ENCODE measurements around the gene DCAF11.

Gene DCAF11

GRCh38 chr14:24121210-24121609 is 6.6 kb downstream of the DCAF11 start:
- no peak for DNase-seq (ENCODE audit: low read depth)

GRCh38 chr14:24122416-24122815 is 7.8 kb downstream of the DCAF11 start:
- no peak for DNase-seq (ENCODE audit: low read depth)

- DNase-seq (ENCODE audit: low read depth): no peak
Measured at GRCh38 chr14:24122898-24123297, 8.3 kb downstream of the DCAF11 start.

GRCh38 chr14:24123424-24124417 is 9.1 kb downstream of the DCAF11 start:
- DNase-seq (ENCODE audit: low read depth): no peak

GRCh38 chr14:24126939-24127338 is 12.4 kb downstream of the DCAF11 start:
- no peak for DNase-seq (ENCODE audit: low read depth)

- DNase-seq (ENCODE audit: low read depth): no peak
Measured at GRCh38 chr14:24127673-24128072, 13.1 kb downstream of the DCAF11 start.

- no peak for DNase-seq (ENCODE audit: low read depth)
Measured at GRCh38 chr14:24129410-24129998, 14.9 kb downstream of the DCAF11 start.

- DNase-seq (ENCODE audit: low read depth): no peak
Measured at GRCh38 chr14:24130380-24130716, 15.8 kb downstream of the DCAF11 start, which contains the start of gene FITM1. FITM1 (plus strand) TSS chr14:24130659; CDS start chr14:24131564, 905 bp downstream.

GRCh38 chr14:24130717-24131548 is 16.4 kb downstream of the DCAF11 start:
- no peak for DNase-seq (ENCODE audit: low read depth)

GRCh38 chr14:24131549-24131966 is 17.0 kb downstream of the DCAF11 start:
- DNase-seq (ENCODE audit: low read depth): no peak

- no peak for DNase-seq (ENCODE audit: low read depth)
Measured at GRCh38 chr14:24132061-24132685, 17.6 kb downstream of the DCAF11 start.

GRCh38 chr14:24132976-24133375 is 18.4 kb downstream of the DCAF11 start:
- no peak for DNase-seq (ENCODE audit: low read depth)

GRCh38 chr14:24133735-24134134 is 19.2 kb downstream of the DCAF11 start:
- no peak for DNase-seq (ENCODE audit: low read depth)

- no peak for DNase-seq (ENCODE audit: low read depth)
Measured at GRCh38 chr14:24135584-24135833, 20.9 kb downstream of the DCAF11 start.

GRCh38 chr14:24135834-24136683 is 21.5 kb downstream of the DCAF11 start, which contains the start of gene PSME1:
PSME1 (plus strand) TSS chr14:24136194; CDS start chr14:24136263, 69 bp downstream.
- peak; percentile 91 for DNase-seq (ENCODE audit: low read depth)

- no peak for DNase-seq (ENCODE audit: low read depth)
Measured at GRCh38 chr14:24136684-24137528, 22.3 kb downstream of the DCAF11 start.

GRCh38 chr14:24137529-24138395 is 23.2 kb downstream of the DCAF11 start:
- DNase-seq (ENCODE audit: low read depth): no peak

GRCh38 chr14:24138396-24139271 is 24.1 kb downstream of the DCAF11 start:
- DNase-seq (ENCODE audit: low read depth): no peak

Measured in stimulated activated CD8-positive, alpha-beta memory T cell treated with anti-CD3 and anti-CD28 coated beads, Interleukin-15, amount 100 ng/mL, for 1 hour (primary cell).